ENCODE data around the gene CLTC.
A peak's percentile ranks its signal among the peaks of the same experiment; 100 is the strongest.

Gene CLTC

GRCh38 chr17:59623151-59623550 lies 3.5 kb downstream of the CLTC start:
- no peak for TF ChIP-seq CTCF (conservative IDR thresholded peaks at IDR 0.05)
- no peak overlapping the region for H3K27ac ChIP-seq

- no peak for TF ChIP-seq CTCF (conservative IDR thresholded peaks at IDR 0.05)
- peak overlapping the region; percentile 60 for H3K27ac ChIP-seq
Measured at GRCh38 chr17:59626756-59627155, 7.1 kb downstream of the CLTC start.

- no peak for TF ChIP-seq CTCF (conservative IDR thresholded peaks at IDR 0.05)
- H3K27ac ChIP-seq = peak overlapping the region; percentile 60
Measured at GRCh38 chr17:59627274-59627673, 7.6 kb downstream of the CLTC start.

- TF ChIP-seq CTCF (conservative IDR thresholded peaks at IDR 0.05) = no peak
- H3K27ac ChIP-seq = peak overlapping the region; percentile 60
Measured at GRCh38 chr17:59627770-59628171, 8.1 kb downstream of the CLTC start.

- no peak for TF ChIP-seq CTCF (conservative IDR thresholded peaks at IDR 0.05)
- H3K27ac ChIP-seq = peak overlapping the region; percentile 60
Measured at GRCh38 chr17:59629174-59629573, 9.5 kb downstream of the CLTC start.

- TF ChIP-seq CTCF (conservative IDR thresholded peaks at IDR 0.05) = no peak
Measured at GRCh38 chr17:59631276-59631675, 11.6 kb downstream of the CLTC start.

GRCh38 chr17:59632398-59632797 lies 12.7 kb downstream of the CLTC start:
- no peak overlapping the region for H3K27ac ChIP-seq
- TF ChIP-seq CTCF (conservative IDR thresholded peaks at IDR 0.05) = no peak

More at GRCh38 chr17:59631276-59631675, 11.6 kb downstream of the CLTC start:
- no peak overlapping the region for H3K27ac ChIP-seq

Measured in VCaP (cell line).